Esophagus mucosa (tissue), 1 donor: ENCODE results near the gene PGAP2. TPM values are rescaled to one million over a fixed set of nuclear protein-coding genes. Genes with fewer than 3 reads are reported as not detected.
"Not testable (repeated sequence)": the region's sequence is repeated elsewhere in the genome, so short reads cannot be mapped to it uniquely, and the experiment has no call there.

Source experiments
- ATAC-seq: fragments of 200-7000 bp; cut with Tn5 transposase; one replicate; pipeline ENCODE4 v1.9.1; 2020
- total RNA-seq: library from RNA; stranded (reverse); gene quantifications from one replicate; pipeline ENCODE4 v1.2.4, GENCODE V29; 2023
- donor health status: DM: yes; HTN: yes; CAD: no.

The PGAP2 gene
- 31.8 TPM for total RNA-seq

DNA sequence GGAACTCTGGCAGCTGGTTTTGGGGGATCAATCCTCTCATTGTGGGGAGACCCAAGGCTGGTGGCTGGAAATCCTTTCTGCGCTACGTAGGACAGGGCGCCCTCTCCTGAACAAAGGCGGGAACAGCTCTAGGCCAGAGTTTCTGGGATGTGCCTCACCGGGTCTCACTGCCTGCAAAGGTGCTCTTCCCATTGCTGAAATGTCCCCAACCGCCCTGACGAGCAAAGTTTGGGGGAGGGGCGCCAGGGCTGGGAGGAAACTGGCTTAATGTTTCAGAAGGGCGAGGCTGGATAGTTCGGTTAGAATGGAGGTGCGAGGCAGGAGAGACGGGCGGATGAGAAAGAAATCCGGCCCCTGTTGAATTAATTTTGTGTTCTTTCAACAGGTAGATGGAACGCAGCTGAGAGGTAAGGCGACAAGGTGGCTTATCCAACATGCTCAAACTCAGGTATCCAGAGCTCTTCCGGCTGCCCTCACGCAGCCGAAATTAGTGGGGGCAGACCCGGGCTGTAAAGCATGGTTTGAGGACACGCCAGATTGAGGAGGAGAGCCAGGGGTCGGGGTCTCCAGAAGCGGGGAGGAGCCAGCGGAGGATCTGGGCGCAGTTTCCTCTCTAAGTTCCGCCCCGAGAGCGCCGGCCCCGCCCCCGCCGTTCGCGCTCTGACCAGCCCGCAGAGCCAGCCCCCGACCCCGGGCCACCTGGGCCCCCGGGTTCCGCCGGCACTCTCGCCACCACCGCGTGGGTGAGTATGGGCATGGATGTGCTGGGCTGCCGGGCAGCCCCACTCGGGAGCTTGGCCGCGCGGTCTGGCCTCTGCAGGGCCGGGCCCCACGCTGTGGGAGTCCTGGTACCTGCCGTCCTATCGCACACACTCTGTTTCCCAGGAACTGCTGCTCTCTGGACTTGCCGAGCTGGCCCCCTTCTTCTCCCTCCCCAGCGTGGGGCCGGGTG is at the start of gene PGAP2:
PGAP2 (plus strand) TSS at position 652 of the 952 bp plus-strand sequence. CDS start 2,700 bp downstream, outside the sequence.
- peak; percentile 74 for ATAC-seq

- no peak for ATAC-seq
Measured at GRCh38 chr11:3764266-3764665, 44.1 kb upstream of the PGAP2 start.

- ATAC-seq = not testable (repeated sequence)
Measured at GRCh38 chr11:3766836-3767235, 41.5 kb upstream of the PGAP2 start.

DNA sequence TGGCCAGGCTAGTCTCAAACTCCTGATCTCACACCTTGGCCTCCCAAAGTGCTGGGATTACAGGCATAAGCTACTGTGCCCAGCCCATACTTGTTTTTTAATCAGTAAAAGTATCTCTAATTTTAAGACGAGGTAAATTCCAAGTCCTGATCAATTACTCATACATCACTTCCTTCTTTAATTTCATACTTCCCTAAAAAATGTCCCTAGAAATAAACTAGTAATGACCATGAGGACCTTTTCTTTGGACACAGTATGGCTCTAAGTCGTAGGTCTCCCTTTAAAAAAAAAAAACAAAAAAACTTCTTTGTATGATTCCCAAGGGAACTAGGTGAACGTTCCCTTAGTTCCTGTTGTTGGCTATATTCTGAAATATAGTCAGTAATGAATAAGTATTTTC is 40.8 kb upstream of the PGAP2 start:
- no peak for ATAC-seq

GRCh38 chr11:3773180-3773579 is 35.2 kb upstream of the PGAP2 start:
- ATAC-seq = no peak

DNA sequence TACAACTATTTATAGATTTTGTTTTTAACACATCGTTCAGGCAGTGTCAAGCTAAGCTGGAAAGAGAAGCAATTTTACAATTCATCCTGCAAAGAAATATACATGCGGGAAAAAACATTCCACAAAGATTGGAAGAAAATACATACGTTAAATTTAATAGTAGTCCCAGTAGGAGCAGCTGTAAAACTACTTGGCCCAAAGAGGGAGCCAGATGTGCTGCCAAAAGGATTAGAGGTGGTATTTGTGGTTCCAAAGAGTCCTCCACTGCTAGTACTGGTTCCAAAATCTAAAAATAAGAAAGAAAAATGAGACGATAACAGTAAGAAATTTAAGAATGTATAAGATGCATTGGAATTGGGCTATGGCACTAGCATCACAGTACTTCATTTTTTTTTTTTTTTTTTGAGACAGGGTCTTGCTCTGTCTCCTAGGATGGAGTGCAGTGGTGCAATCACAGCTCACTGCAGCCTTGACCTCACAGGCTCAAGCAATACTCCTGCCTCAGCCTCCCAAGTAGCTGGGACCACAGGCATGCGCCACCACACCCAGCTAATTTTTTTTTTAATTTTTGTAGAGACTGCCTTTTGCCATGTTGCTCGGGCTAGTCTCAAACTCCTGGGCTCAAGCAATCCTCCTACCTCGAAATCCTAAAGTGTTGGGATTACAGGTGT is 32.5 kb upstream of the PGAP2 start:
- no peak for ATAC-seq

- peak; percentile 49 for ATAC-seq
Measured at GRCh38 chr11:3781423-3781822, 26.9 kb upstream of the PGAP2 start.

DNA sequence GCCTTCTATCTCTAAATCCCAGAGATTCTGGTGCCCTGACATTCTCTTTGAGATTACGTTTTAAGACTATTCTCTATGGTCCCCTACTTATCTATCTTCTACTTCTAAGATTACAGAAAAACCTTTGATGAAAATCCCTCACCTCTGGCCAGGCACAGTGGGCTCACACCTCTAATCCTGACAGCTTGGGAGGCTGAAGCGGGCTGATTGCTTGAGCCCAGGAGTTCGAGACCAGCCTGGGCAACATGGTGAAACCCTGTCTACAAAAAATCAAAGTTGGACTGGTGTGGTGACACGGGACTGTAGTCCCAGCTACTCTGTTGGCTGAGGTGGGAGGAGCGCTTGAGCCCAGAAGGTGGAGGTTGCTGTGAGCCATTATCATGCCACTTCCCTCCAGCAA is 25.4 kb upstream of the PGAP2 start:
- ATAC-seq = no peak

DNA sequence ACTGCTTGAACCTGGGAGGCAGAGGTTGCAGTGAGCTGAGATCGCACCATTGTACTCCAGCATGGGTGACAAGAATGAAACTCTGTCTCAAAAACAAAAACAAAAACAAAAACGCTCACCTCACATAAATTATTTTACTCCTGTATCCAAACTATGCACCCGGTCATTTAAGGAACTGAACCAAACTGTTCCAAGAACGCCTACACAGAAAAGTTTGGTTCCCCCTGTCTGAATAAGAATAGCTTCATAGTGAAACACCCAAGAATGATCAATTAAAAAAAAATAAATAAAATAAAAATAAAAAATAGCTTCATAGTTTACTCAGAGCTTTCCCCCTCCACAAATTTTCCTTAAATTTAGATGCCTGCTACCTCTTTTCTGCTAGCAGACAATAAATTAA is 24.7 kb upstream of the PGAP2 start:
- ATAC-seq = no peak

GRCh38 chr11:3786781-3787428 is 21.5 kb upstream of the PGAP2 start:
- ATAC-seq = no peak

GRCh38 chr11:3794387-3794786 is 14.0 kb upstream of the PGAP2 start:
- ATAC-seq = not testable (repeated sequence)

GRCh38 chr11:3795131-3796001 is 13.0 kb upstream of the PGAP2 start:
- ATAC-seq = no peak

- no peak for ATAC-seq
Measured at GRCh38 chr11:3796002-3796311, 12.4 kb upstream of the PGAP2 start.

GRCh38 chr11:3796346-3796745 is 12.0 kb upstream of the PGAP2 start:
- ATAC-seq = no peak

DNA sequence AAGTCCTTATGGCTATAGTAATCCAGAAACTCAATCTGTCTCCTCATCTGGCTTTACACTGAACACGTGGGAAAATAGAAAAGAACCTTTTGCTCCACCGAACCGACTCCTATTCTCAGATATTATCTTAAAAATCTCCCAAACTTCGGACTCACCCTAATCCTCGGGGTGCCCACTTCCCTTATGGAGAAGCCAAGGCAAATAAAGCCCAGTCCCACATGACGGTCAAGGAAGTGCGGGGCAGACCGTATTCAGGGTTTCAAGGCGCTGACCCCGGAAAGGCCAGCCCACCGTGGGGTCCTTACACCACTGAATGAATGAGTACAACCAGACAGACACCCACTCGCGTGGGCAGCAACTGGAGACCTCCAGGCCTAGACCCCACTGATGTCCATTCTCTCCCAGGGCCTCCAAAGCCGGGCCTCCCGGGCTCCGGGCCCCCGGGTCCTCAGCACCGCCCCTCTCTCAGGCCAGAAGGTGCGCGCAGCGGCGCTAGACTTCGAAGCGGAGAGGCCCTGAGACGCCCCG is 11.5 kb upstream of the PGAP2 start:
- peak; percentile 46 for ATAC-seq

- peak; percentile 98 for ATAC-seq
Measured at GRCh38 chr11:3797329-3798090, 10.8 kb upstream of the PGAP2 start, which contains the start of gene NUP98. NUP98 (minus strand) TSS chr11:3797554; CDS start chr11:3782117, 15,437 bp downstream.

- ATAC-seq = no peak
Measured at GRCh38 chr11:3799143-3799542, 9.2 kb upstream of the PGAP2 start.

GRCh38 chr11:3799873-3800272 is 8.5 kb upstream of the PGAP2 start:
- no peak for ATAC-seq

GRCh38 chr11:3802011-3802790 is 6.2 kb upstream of the PGAP2 start:
- ATAC-seq = no peak

DNA sequence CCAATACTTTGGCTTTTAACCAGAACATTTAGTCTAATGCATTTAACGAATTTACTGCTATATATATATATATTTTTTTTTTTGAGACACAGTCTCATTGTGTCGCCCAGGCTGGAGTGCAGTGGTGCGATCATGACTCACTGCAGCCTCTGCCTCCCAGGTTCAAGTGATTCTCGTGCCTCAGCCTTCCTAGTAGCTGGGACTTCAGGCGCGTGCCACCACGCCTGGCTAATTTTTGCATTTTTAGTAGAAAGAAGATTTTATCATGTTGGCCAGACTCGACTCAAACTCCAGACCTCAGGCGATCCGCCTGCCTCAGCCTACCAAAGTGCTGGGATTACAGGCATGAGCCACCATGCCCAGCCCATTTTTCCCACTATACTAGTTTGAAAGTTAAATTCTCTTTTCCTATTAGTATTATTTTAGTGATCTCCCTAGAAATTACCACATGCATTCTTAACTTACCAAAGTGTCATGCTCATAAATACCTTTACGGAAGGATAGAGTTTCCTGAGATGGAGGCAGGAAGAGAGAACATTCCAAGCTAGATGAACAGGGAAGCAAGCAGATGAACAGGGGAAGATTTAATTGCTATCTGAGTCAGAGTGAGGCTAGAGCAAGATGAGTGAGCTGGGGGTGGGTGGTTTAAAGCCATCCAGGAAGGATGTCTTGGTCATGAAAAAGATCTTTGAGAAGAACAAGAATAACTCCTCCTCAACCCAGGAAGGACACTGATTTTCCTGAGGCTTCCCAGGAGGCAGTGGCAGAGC is 4.4 kb upstream of the PGAP2 start:
- no peak for ATAC-seq
